HAP-1 (cell line): Measurements from ENCODE around the gene ANKFY1.
"Not testable (repeated sequence)": the region's sequence is repeated elsewhere in the genome, so short reads cannot be mapped to it uniquely, and the experiment has no call there.

Source experiments
- DNase-seq, 2 experiments: peaks; one replicate each; pipeline ENCODE4 v3.0.0-alpha.2; 2016 to 2020; ENCODE audit warnings: low spot score in 2 of 2
- H3K27me3 ChIP-seq: fragments of 250-450 bp; sonication (Bioruptor Pico); 2 replicates; pipeline ENCODE4 v1.5.1; 2020; ENCODE audit warnings: low read depth, mild to moderate bottlenecking, moderate library complexity
- H3K36me3 ChIP-seq: fragments of 250-450 bp; sonication (Bioruptor Pico); replicated peaks from 2 replicates; pipeline ENCODE4 v1.5.1; 2020; ENCODE audit warnings: mild to moderate bottlenecking
- H3K4me1 ChIP-seq: fragments of 250-450 bp; sonication (Bioruptor Pico); 2 replicates; pipeline ENCODE4 v1.5.1; 2020; ENCODE audit warnings: mild to moderate bottlenecking
- H3K4me3 ChIP-seq: fragments of 250-450 bp; sonication (Bioruptor Pico); 2 replicates; pipeline ENCODE4 v1.5.1; 2020; ENCODE audit warnings: mild to moderate bottlenecking, moderate library complexity
- H3K9me3 ChIP-seq: fragments of 250-450 bp; sonication (Bioruptor Pico); 2 replicates; pipeline ENCODE4 v1.5.1; 2020; ENCODE audit warnings: mild to moderate bottlenecking, moderate library complexity
- in situ Hi-C: fragments of 300-500 bp; cut with MboI; formaldehyde crosslinking; loops from 3 replicates; pipeline ENCODE4 v1.14.3; 2020; ENCODE audit warnings: low sequenced_read_pairs, inconsistent platforms, mixed read lengths

ANKFY1 gene

GRCh38 chr17:4276514-4276913 lies 12.7 kb upstream of the ANKFY1 start:
- no peak for DNase-seq
- H3K9me3 ChIP-seq, result no peaks in the 10 kb centered on the region
- peaks cover 18% of the 10 kb centered on the region for H3K36me3 ChIP-seq
- in situ Hi-C loops, result no loop called here
- H3K4me1 ChIP-seq, result no peaks in the 10 kb centered on the region
- no peak overlapping the region for H3K4me3 ChIP-seq
- no peaks in the 10 kb centered on the region for H3K27me3 ChIP-seq

- Histone ChIP-seq H3K9me3 (no peaks in the 10 kb centered on the region), H3K36me3 (peaks cover 15% of the 10 kb centered on the region), H3K4me3 (no peak overlapping the region), H3K27me3 (no peaks in the 10 kb centered on the region), H3K4me1 (no peaks in the 10 kb centered on the region)
- DNase-seq, result no peak
- in situ Hi-C loops, result no loop called here
Measured at GRCh38 chr17:4272972-4273368, 9.2 kb upstream of the ANKFY1 start.

- Histone ChIP-seq H3K9me3 (no peaks in the 10 kb centered on the region), H3K27me3 (no peaks in the 10 kb centered on the region), H3K4me3 (no peak overlapping the region), H3K36me3 (peaks cover 18% of the 10 kb centered on the region), H3K4me1 (no peaks in the 10 kb centered on the region)
- in situ Hi-C loops, result no loop called here
- DNase-seq, result no peak
Measured at GRCh38 chr17:4272213-4272971, 8.6 kb upstream of the ANKFY1 start.

- Histone ChIP-seq H3K4me1 (no peaks in the 10 kb centered on the region), H3K27me3 (no peaks in the 10 kb centered on the region), H3K36me3 (peaks cover 16% of the 10 kb centered on the region), H3K4me3 (no peak overlapping the region), H3K9me3 (no peaks in the 10 kb centered on the region)
- no peak for DNase-seq
- in situ Hi-C loops, result no loop called here
Measured at GRCh38 chr17:4270736-4271135, 7.0 kb upstream of the ANKFY1 start.

GRCh38 chr17:4269915-4270314 lies 6.1 kb upstream of the ANKFY1 start:
- H3K9me3 ChIP-seq, result no peaks in the 10 kb centered on the region
- no peaks in the 10 kb centered on the region for H3K27me3 ChIP-seq
- no peak overlapping the region for H3K4me3 ChIP-seq
- H3K36me3 ChIP-seq, result peaks cover 16% of the 10 kb centered on the region
- in situ Hi-C loops, result no loop called here
- DNase-seq, result no peak
- no peaks in the 10 kb centered on the region for H3K4me1 ChIP-seq

GRCh38 chr17:4267402-4267801 lies 3.6 kb upstream of the ANKFY1 start:
- no peak for DNase-seq

GRCh38 chr17:4266550-4266949 lies 2.8 kb upstream of the ANKFY1 start:
- Histone ChIP-seq H3K27me3 (no peaks in the 10 kb centered on the region), H3K4me1 (peaks cover 12% of the 10 kb centered on the region), H3K36me3 (peaks cover 18% of the 10 kb centered on the region; the same call in 1 of the 2 replicates), H3K9me3 (no peaks in the 10 kb centered on the region), H3K4me3 (no peak overlapping the region)
- DNase-seq, result no peak
- in situ Hi-C loops, result no loop called here

More at GRCh38 chr17:4267402-4267801, 3.6 kb upstream of the ANKFY1 start:
- H3K9me3 ChIP-seq, result no peaks in the 10 kb centered on the region
- no peaks in the 10 kb centered on the region for H3K27me3 ChIP-seq
- H3K4me3 ChIP-seq, result no peak overlapping the region
- in situ Hi-C loops, result no loop called here
- peaks cover 10% of the 10 kb centered on the region for H3K4me1 ChIP-seq
- H3K36me3 ChIP-seq, result peaks cover 20% of the 10 kb centered on the region

- no peak for DNase-seq
- peaks cover 32% of the 10 kb centered on the region for H3K36me3 ChIP-seq
- H3K4me3 ChIP-seq, result peak overlapping the region; percentile 99
- in situ Hi-C loops, result no loop called here
- peaks cover 12% of the 10 kb centered on the region for H3K4me1 ChIP-seq
- H3K9me3 ChIP-seq, result peaks cover 9% of the 10 kb centered on the region; the same call in 1 of the 2 replicates
- no peaks in the 10 kb centered on the region for H3K27me3 ChIP-seq
Measured at GRCh38 chr17:4262703-4263102, 1.1 kb downstream of the ANKFY1 start.

GRCh38 chr17:4261452-4261851 lies 2.3 kb downstream of the ANKFY1 start:
- Histone ChIP-seq H3K4me3 (no peak overlapping the region), H3K27me3 (no peaks in the 10 kb centered on the region), H3K36me3 (peaks cover 31% of the 10 kb centered on the region), H3K4me1 (peaks cover 12% of the 10 kb centered on the region), H3K9me3 (peaks cover 9% of the 10 kb centered on the region; the same call in 1 of the 2 replicates)
- in situ Hi-C loops, result no loop called here
- no peak for DNase-seq

- peaks cover 31% of the 10 kb centered on the region for H3K36me3 ChIP-seq
- H3K4me1 ChIP-seq, result peaks cover 8% of the 10 kb centered on the region
- no peaks in the 10 kb centered on the region for H3K27me3 ChIP-seq
- H3K4me3 ChIP-seq, result no peak overlapping the region
- H3K9me3 ChIP-seq, result peaks cover 9% of the 10 kb centered on the region; the same call in 1 of the 2 replicates
- no peak for DNase-seq
- in situ Hi-C loops, result no loop called here
Measured at GRCh38 chr17:4258867-4259266, 4.9 kb downstream of the ANKFY1 start.

GRCh38 chr17:4256952-4257351 lies 6.8 kb downstream of the ANKFY1 start:
- DNase-seq, result no peak
- Histone ChIP-seq H3K9me3 (peaks cover 9% of the 10 kb centered on the region; the same call in 1 of the 2 replicates), H3K4me3 (no peak overlapping the region), H3K27me3 (no peaks in the 10 kb centered on the region), H3K4me1 (no peaks in the 10 kb centered on the region), H3K36me3 (peaks cover 27% of the 10 kb centered on the region)
- in situ Hi-C loops, result no loop called here

- in situ Hi-C loops, H3K9me3 ChIP-seq, H3K27me3 ChIP-seq, H3K4me3 ChIP-seq, H3K4me1 ChIP-seq, DNase-seq: not testable (repeated sequence)
- H3K36me3 ChIP-seq, result peaks cover 17% of the 10 kb centered on the region
Measured at GRCh38 chr17:4255271-4255670, 8.5 kb downstream of the ANKFY1 start.

- H3K9me3 ChIP-seq, result no peaks in the 10 kb centered on the region
- peaks cover 19% of the 10 kb centered on the region for H3K4me1 ChIP-seq
- H3K36me3 ChIP-seq, result 0 out of 2 replicates have a peak, but pooled peaks cover 2% of the 10 kb centered on the region
- in situ Hi-C loops, result no loop called here
- H3K4me3 ChIP-seq, result no peak overlapping the region
- no peaks in the 10 kb centered on the region for H3K27me3 ChIP-seq
- DNase-seq, result peak in 1 of 2 experiments; percentile 66
Measured at GRCh38 chr17:4250887-4251286, 12.9 kb downstream of the ANKFY1 start.

GRCh38 chr17:4249452-4250029 lies 14.2 kb downstream of the ANKFY1 start:
- peak; percentile 32 to 52 for DNase-seq

More at GRCh38 chr17:4249452-4250029, 14.2 kb downstream of the ANKFY1 start:
- Histone ChIP-seq H3K9me3 (no peaks in the 10 kb centered on the region), H3K36me3 (0 out of 2 replicates have a peak, but pooled peaks cover 2% of the 10 kb centered on the region), H3K4me1 (peaks cover 19% of the 10 kb centered on the region), H3K4me3 (no peak overlapping the region), H3K27me3 (no peaks in the 10 kb centered on the region)
- in situ Hi-C loops, result no loop called here
